GM19023 (cell line): ENCODE measurements around the gene KICS2.

ENCODE experiments used
- ATAC-seq: cut with Tn5 transposase; IDR thresholded peaks from one replicate; pipeline ENCODE4 v1.9.1; 2021; ENCODE audit warnings: mild to moderate bottlenecking, moderate library complexity; ENCODE audit not compliant: unreplicated experiment

Gene KICS2

GRCh38 chr12:64175254-64175945 is 46.7 kb downstream of the KICS2 start:
- ATAC-seq: no peak

GRCh38 chr12:64173456-64173855 is 48.6 kb downstream of the KICS2 start:
- no peak for ATAC-seq
